ENCODE measurements around the gene BACH2. TPM values are rescaled to one million over a fixed set of nuclear protein-coding genes. Genes with fewer than 3 reads are reported as not detected.

Gene BACH2
- total RNA-seq, 2 experiments from 2014 or later: 75.1 to 77.9 TPM

DNA sequence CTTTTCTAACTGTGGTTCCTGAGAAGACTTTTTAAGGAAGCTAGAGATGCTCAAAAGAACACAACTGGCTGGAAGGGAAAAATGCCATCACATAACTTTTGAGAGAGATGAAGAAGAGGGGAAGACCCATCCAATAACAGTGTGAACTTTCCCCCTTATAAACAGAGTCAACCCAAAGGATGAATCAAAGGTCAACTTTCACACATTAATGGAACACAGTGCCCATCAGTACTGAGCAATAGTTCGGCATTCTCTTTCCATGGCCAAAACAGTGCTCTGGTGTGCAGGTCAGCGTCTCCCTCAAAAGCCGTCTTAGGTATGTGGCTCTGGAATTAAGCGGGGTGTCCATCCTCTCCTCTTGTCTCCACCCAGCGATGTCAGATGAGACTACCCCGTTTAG lies 272.0 kb downstream of the BACH2 start:
- Mint-ChIP-seq H3K27ac (peak overlapping the region; percentile 87), H3K36me3 (ENCODE audit: low read depth) (peaks cover 42% of the 10 kb centered on the region), H3K4me3 (no peak overlapping the region), H3K4me1 (ENCODE audit: low read depth) (peaks cover 93% of the 10 kb centered on the region), H3K27me3 (ENCODE audit: low read depth) (no peaks in the 10 kb centered on the region), H3K9me3 (no peaks in the 10 kb centered on the region)
- CTCF ChIA-PET: interaction anchor here (0.8 kb wide), 1 partner anchor 25 kb away, joined by 6 read pairs; no protein-coding TSS in a partner anchor
- intact Hi-C loops (cut with micrococcal nuclease): loop anchor here (1.0 to 5.0 kb wide), 7 partner anchors 16 to 563 kb away; partner anchors contain the start of gene MAP3K7
- no peak for DNase-seq

DNA sequence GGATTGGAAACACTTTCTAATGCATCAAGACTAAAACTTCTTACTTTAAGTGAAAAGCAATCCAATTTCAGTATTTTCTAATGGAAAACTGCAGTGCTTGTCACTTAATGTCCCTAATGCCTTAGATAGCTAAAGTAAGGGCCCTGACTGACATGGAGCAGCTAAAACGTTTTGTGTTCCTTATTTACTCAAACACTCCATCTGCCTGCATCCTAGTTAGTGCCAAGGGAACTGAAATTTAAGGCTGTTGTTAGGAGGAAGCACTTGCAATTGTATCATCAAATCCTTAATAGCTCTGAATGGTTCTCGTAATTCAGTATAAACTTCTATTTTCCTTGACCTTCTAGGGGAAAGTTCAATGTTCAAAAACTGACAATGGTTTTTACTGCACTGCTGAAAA lies 274.9 kb downstream of the BACH2 start:
- Mint-ChIP-seq H3K27ac (no peak overlapping the region), H3K4me3 (no peak overlapping the region), H3K4me1 (ENCODE audit: low read depth) (peaks cover 83% of the 10 kb centered on the region), H3K36me3 (ENCODE audit: low read depth) (peaks cover 63% of the 10 kb centered on the region), H3K9me3 (peaks cover 2% of the 10 kb centered on the region), H3K27me3 (ENCODE audit: low read depth) (no peaks in the 10 kb centered on the region)
- no peak for DNase-seq
- intact Hi-C loops (cut with micrococcal nuclease): no loop called here
- CTCF ChIA-PET: interaction anchor here (1.0 kb wide), 1 partner anchor 48 kb away, joined by 4 read pairs; no protein-coding TSS in a partner anchor

DNA sequence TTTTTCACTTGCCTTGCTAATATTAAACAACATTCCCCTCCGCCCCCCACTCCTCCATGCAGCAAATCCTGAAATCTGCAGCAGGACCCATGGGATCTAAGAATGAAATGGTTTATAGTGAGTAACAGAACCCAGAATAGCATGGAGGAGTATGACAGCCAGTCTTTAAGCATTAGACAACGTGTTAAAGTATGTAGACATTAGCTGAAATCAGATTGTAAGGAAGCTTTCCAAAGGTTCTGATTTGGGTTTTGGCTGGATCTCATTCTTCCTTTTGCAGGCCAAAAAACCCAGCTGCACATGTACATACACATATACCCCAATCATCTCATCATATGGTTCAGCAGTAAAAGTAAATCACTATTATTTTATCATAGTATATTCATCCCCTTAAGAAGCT lies 275.9 kb downstream of the BACH2 start:
- CTCF ChIA-PET: interaction anchor here (1.0 to 1.5 kb wide), 2 partner anchors 31 to 48 kb away, joined by 3 to 4 read pairs; no protein-coding TSS in a partner anchor
- Mint-ChIP-seq H3K27me3 (ENCODE audit: low read depth) (no peaks in the 10 kb centered on the region), H3K4me3 (no peak overlapping the region), H3K36me3 (ENCODE audit: low read depth) (peaks cover 69% of the 10 kb centered on the region), H3K4me1 (ENCODE audit: low read depth) (peaks cover 79% of the 10 kb centered on the region), H3K9me3 (peaks cover 2% of the 10 kb centered on the region), H3K27ac (peak overlapping the region; percentile 25)
- no peak for DNase-seq
- intact Hi-C loops (cut with micrococcal nuclease): no loop called here

DNA sequence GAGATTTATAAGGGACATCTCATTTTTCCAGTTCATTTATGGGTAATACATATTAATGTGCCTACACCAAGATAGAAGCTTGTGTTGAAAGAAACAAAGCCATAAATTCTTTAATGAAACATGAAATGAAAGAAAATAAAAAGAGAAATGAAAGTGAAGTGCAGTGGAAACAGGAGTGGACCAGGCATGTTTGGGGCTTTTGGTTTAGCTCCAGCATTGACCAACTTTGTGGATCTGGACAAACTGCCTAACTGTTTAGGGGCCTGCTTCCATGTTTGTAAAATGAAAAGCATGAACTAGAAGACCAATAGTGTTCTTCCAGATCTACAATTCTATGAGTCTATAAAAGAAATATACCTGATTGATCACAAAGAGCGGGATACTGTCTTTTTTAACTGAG lies 277.4 kb downstream of the BACH2 start:
- peak overlapping the region; percentile 3 for H3K27ac Mint-ChIP-seq
- intact Hi-C loops (cut with micrococcal nuclease): no loop called here
- DNase-seq: no peak
- H3K4me1 Mint-ChIP-seq (ENCODE audit: low read depth): peaks cover 71% of the 10 kb centered on the region
- peaks cover 66% of the 10 kb centered on the region for H3K36me3 Mint-ChIP-seq (ENCODE audit: low read depth)
- no peaks in the 10 kb centered on the region for H3K27me3 Mint-ChIP-seq (ENCODE audit: low read depth)
- CTCF ChIA-PET: interaction anchor here (1.2 kb wide), 1 partner anchor 10 kb away, joined by 3 read pairs; no protein-coding TSS in a partner anchor
- H3K9me3 Mint-ChIP-seq: peaks cover 2% of the 10 kb centered on the region
- no peak overlapping the region for H3K4me3 Mint-ChIP-seq

DNA sequence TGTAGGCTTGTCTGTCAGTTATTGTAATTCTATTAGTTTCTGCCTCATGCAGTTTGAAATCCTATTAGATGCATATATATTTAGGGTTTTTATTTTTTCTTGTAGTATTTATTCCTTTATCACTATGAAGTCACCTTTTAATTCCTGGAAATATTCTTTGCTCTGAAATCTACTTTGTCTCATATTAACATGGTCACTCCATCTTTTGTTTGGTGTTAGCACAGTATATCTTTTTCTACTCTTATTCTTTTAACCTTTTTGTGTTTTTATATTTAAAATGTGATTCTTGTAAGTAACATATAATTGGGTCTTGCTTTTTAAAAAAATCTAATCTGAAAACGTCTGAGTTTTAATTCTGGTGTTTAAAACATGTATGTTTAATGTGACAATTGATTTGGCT lies 280.8 kb downstream of the BACH2 start:
- H3K4me3 Mint-ChIP-seq: no peak overlapping the region
- no peak overlapping the region for H3K27ac Mint-ChIP-seq
- CTCF ChIA-PET: no interaction called here
- H3K4me1 Mint-ChIP-seq (ENCODE audit: low read depth): peaks cover 60% of the 10 kb centered on the region
- no peak for DNase-seq
- H3K9me3 Mint-ChIP-seq: peaks cover 4% of the 10 kb centered on the region
- H3K27me3 Mint-ChIP-seq (ENCODE audit: low read depth): no peaks in the 10 kb centered on the region
- intact Hi-C loops (cut with micrococcal nuclease): no loop called here
- H3K36me3 Mint-ChIP-seq (ENCODE audit: low read depth): peaks cover 58% of the 10 kb centered on the region

DNA sequence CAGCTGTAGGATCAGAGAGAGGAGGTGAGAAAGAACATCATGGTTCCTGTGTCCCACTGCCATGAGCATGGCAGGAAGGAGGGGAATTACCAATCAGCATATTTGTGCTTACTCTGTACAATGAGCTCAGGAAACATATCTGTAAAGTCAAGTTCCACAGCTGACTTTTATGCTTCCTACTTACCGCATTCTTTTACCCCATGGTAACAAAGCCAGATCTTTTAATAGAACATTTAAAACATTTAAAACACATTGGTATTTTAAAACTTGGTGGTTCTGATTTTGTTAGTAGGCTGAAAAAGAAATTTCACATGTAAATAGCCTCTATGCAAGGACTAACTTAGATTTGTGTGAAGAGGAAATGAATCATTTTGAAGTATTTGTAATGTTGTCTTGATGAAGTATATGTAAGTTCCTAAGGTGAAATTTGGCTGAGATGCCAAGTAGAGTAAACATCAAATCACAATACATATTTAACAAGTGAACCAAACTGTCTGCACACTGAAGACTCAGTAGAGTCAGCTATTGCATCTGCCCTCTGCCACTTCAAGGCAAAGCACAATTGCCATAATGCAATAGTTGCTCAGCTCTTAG lies 287.6 kb downstream of the BACH2 start:
- Mint-ChIP-seq H3K27ac (peak overlapping the region; percentile 91), H3K36me3 (ENCODE audit: low read depth) (peaks cover 43% of the 10 kb centered on the region), H3K4me3 (no peak overlapping the region), H3K4me1 (ENCODE audit: low read depth) (peaks cover 58% of the 10 kb centered on the region), H3K9me3 (peaks cover 1% of the 10 kb centered on the region), H3K27me3 (ENCODE audit: low read depth) (no peaks in the 10 kb centered on the region)
- CTCF ChIA-PET: interaction anchor here (0.9 to 1.4 kb wide), 5 partner anchors 11 to 470 kb away, joined by 3 to 4 read pairs (median 3); no protein-coding TSS in a partner anchor
- peak; percentile 66 for DNase-seq
- intact Hi-C loops (cut with micrococcal nuclease): loop anchor here (1.0 to 5.0 kb wide), 17 partner anchors 8 to 458 kb away; no protein-coding TSS in a partner anchor

DNA sequence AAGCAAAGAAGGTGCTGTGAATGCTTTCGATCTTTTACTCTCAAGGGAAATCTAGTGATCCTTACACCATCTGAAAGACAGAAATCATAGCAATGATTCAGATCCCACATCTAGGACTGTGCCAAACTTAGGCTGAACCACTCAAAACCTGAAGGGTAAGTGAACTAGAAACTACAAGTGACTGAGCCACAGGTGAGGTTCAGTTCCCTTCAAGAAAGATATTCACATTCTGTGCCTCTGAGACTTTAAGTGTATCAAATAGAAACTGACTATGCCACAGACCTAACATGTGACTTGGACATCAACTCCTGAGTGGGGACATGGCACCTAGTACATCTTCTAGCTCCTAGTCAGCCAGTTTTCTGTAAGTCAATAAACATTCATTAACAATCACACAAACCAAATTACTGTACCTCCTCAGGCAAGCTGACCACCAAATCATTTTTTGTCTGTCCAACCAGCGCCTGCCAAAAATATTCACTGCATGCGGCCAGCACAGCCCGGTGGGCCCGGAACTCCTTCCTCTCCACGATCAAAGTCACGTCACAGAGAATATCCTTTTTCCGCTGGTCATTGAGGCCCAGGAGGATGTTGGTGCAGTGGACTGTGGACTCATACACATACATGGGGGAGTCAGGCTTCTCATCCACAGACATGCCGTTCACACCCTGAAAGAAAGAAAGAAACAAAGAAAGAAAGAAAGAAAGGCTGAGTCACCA lies 288.3 kb downstream of the BACH2 start:
- H3K27me3 Mint-ChIP-seq (ENCODE audit: low read depth): no peaks in the 10 kb centered on the region
- DNase-seq: peak; percentile 56
- intact Hi-C loops (cut with micrococcal nuclease): loop anchor here (1.0 to 5.0 kb wide), 14 partner anchors 15 to 458 kb away; no protein-coding TSS in a partner anchor
- CTCF ChIA-PET: interaction anchor here (0.9 to 1.2 kb wide), 4 partner anchors 68 to 177 kb away, joined by 3 to 4 read pairs (median 3); no protein-coding TSS in a partner anchor
- H3K4me1 Mint-ChIP-seq (ENCODE audit: low read depth): peaks cover 53% of the 10 kb centered on the region
- peaks cover 39% of the 10 kb centered on the region for H3K36me3 Mint-ChIP-seq (ENCODE audit: low read depth)
- H3K27ac Mint-ChIP-seq: peak overlapping the region; percentile 91
- no peak overlapping the region for H3K4me3 Mint-ChIP-seq
- no peaks in the 10 kb centered on the region for H3K9me3 Mint-ChIP-seq

DNA sequence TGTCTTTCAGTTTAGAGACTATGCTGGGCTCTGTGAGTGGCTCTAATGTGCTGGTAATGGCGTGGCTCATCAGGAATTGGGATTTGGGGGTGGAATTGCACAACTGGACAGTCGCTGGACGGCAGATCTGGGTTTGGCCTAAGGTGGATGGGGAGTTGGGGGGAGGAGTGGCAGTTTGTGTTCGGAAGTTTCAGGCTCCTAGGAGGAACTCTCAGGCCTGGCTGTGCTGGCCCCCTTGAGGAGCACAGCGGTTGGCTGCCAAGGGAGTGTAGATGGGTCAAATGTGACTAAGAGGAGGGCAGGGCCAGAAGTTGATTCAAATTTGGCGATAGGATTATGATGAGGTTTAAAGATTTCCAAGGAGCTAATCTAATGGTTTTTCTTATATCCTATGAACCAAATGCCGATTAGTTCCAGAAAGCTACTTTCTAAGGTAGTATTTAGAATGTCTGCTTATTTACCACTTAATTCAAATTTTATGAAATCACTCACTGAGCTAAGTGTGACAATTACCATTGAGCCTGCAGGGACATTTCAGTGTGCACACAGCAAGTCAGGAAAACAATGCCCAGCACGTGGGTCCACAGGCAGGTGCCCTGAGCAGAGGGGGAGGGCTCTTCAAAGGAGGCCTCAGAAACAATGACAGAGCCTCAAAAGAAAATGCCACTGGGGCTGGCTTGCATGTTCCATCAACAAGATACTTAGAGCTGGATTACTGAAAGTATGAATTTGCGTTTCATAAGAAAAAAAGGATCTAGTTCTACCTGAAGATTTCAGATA lies 291.4 kb downstream of the BACH2 start:
- Mint-ChIP-seq H3K27me3 (ENCODE audit: low read depth) (no peaks in the 10 kb centered on the region), H3K9me3 (no peaks in the 10 kb centered on the region), H3K27ac (peak overlapping the region; percentile 65), H3K36me3 (ENCODE audit: low read depth) (peaks cover 33% of the 10 kb centered on the region), H3K4me3 (no peak overlapping the region), H3K4me1 (ENCODE audit: low read depth) (peaks cover 35% of the 10 kb centered on the region)
- CTCF ChIA-PET: interaction anchor here (1.0 kb wide), 1 partner anchor 60 kb away, joined by 4 read pairs; no protein-coding TSS in a partner anchor
- DNase-seq: no peak
- intact Hi-C loops (cut with micrococcal nuclease): loop anchor here (5.0 kb wide), 1 partner anchor 267 kb away; no protein-coding TSS in a partner anchor

DNA sequence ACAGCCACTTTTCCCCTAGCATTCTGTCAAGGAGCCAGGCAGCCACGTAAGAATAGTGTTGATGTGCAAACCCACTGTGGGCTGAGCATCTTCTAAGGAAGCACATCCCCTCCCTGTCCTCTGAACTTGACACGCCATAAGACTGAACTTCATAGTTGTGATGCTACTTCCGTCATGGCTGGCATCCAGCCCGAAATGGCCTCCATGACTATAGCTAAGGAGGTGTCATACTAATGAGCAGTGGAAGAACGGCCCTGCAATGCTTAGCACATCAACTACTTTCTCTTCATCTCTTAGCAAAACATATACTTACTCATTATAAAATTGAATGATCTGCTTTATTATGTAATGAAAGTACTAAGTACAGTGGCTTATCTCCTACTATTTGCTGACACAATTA lies 292.1 kb downstream of the BACH2 start:
- Mint-ChIP-seq H3K36me3 (ENCODE audit: low read depth) (peaks cover 35% of the 10 kb centered on the region), H3K27me3 (ENCODE audit: low read depth) (no peaks in the 10 kb centered on the region), H3K4me3 (no peak overlapping the region), H3K27ac (peak overlapping the region; percentile 22), H3K4me1 (ENCODE audit: low read depth) (peaks cover 29% of the 10 kb centered on the region), H3K9me3 (no peaks in the 10 kb centered on the region)
- CTCF ChIA-PET: no interaction called here
- intact Hi-C loops (cut with micrococcal nuclease): no loop called here
- DNase-seq: no peak

DNA sequence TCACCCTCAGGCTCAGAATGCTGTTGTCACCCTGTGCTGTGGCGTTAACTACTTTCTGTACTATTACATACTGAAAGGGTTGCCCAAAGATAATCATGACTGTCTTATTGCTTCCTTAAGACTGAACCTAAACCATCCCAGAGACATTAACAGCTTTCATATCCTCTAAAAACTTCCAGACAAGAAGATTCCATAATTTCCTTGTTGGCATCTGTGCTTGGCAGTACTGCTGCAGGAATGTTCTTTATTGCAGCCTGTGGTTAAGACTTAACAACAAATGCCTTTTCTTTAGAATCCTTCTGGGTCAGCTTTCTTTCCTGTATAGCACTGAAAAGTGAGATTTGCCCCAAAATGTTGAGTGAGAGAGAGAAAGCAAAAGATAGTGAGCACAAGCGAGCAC lies 292.7 kb downstream of the BACH2 start:
- CTCF ChIA-PET: interaction anchor here (0.6 kb wide), 1 partner anchor 43 kb away, joined by 3 read pairs; no protein-coding TSS in a partner anchor
- Mint-ChIP-seq H3K4me1 (ENCODE audit: low read depth) (peaks cover 27% of the 10 kb centered on the region), H3K27ac (no peak overlapping the region), H3K4me3 (no peak overlapping the region), H3K36me3 (ENCODE audit: low read depth) (peaks cover 35% of the 10 kb centered on the region), H3K9me3 (no peaks in the 10 kb centered on the region), H3K27me3 (ENCODE audit: low read depth) (no peaks in the 10 kb centered on the region)
- DNase-seq: no peak
- intact Hi-C loops (cut with micrococcal nuclease): no loop called here

DNA sequence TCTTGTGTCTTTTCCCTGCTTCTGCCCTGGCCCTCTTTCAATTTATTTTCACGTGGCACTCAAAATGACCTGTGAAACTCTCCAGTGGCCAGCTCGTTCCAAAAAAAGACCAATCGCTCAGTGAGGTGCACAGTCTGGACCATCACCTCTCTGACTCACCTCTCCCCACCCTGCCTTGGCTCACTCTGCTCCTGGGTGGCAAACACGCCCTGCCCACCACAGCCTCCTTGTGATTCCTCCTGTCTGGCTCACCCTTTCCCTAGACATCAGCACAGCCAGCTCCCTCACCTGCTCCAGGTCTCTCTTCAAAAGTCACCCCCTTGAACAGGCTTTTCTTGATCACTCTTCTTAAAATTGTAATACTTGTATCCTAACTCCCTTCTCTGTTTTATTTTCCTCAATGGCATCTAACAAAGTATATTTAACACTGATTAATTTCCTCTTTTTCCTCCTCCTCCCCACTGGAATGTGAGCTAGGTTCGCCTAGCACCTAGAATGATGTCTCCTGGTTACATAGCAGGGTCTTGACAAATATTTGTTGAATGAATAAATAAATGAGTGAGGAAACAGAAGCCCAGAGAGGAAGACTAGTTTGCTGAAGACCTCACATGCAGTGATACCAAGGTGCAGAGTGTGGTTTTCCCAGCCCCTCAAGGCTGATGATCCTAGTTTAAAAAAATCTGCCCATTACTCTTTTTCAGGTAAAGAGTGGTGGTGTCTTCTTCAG lies 293.4 kb downstream of the BACH2 start:
- intact Hi-C loops (cut with micrococcal nuclease): no loop called here
- peaks cover 32% of the 10 kb centered on the region for H3K36me3 Mint-ChIP-seq (ENCODE audit: low read depth)
- H3K4me3 Mint-ChIP-seq: no peak overlapping the region
- CTCF ChIA-PET: interaction anchor here (0.6 to 1.0 kb wide), 2 partner anchors 43 to 63 kb away, joined by 3 to 4 read pairs; no protein-coding TSS in a partner anchor
- H3K9me3 Mint-ChIP-seq: no peaks in the 10 kb centered on the region
- peaks cover 27% of the 10 kb centered on the region for H3K4me1 Mint-ChIP-seq (ENCODE audit: low read depth)
- DNase-seq: no peak
- no peak overlapping the region for H3K27ac Mint-ChIP-seq
- H3K27me3 Mint-ChIP-seq (ENCODE audit: low read depth): no peaks in the 10 kb centered on the region

Measured in activated naive CD4-positive, alpha-beta T cell treated with anti-CD3 and anti-CD28 coated beads for 36 hours (primary cell).